K562 (cell line): ENCODE measurements around the gene ZFP57.

ENCODE experiments used
- ESRRB ChIP-seq: fragments of 250-450 bp; sonication (Bioruptor Pico); IDR thresholded peaks from 2 replicates; pipeline ENCODE4 v1.5.0; 2020; ENCODE audit warnings: mild to moderate bottlenecking, moderate library complexity, borderline replicate concordance
- TF ChIP-seq, protein P1 (sequence below), 3 experiments: IDR thresholded peaks in 2 of 3; conservative IDR thresholded peaks in 1 of 3; 2 replicates each; pipeline ENCODE4 v1.5.1; 2011 to 2012; ENCODE audit warnings: low read length in 3 of 3, mild to moderate bottlenecking in 3 of 3, control low read depth in 2 of 3, improper control_type of control experiment in 1 of 3, inconsistent platforms in 1 of 3, low read depth in 1 of 3, mixed read lengths in 1 of 3, moderate library complexity in 1 of 3; ENCODE audit not compliant: insufficient read depth in 2 of 3
- TF ChIP-seq, protein P2 (sequence below): sonication (generic); formaldehyde crosslinking; IDR thresholded peaks from 2 replicates; pipeline ENCODE4 v1.8.0; 2023; ENCODE audit warnings: mild to moderate bottlenecking, missing genetic modification reagents

DNA sequence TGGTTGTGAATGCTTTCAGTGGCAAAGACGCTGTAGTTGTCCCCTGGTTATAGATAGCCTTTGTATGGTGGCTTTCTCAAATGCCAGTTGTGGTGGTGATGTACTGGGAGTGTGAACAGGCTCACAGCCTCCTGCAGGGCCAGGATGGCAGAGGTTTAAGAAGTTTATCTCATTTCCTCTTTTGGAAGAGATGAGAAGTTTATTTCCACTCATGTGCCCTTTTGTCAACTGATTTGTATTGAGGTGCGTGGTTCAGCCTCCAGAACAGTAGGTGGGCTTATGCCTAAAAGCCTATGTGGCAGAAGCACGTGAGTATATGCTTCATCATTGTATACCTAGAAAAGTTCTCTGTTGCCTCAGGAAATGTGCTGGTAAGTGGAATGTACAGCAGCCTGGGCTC is 13.7 kb upstream of the ZFP57 start:
- TF ChIP-seq ESRRB = no peak
- TF ChIP-seq, protein P1, sequence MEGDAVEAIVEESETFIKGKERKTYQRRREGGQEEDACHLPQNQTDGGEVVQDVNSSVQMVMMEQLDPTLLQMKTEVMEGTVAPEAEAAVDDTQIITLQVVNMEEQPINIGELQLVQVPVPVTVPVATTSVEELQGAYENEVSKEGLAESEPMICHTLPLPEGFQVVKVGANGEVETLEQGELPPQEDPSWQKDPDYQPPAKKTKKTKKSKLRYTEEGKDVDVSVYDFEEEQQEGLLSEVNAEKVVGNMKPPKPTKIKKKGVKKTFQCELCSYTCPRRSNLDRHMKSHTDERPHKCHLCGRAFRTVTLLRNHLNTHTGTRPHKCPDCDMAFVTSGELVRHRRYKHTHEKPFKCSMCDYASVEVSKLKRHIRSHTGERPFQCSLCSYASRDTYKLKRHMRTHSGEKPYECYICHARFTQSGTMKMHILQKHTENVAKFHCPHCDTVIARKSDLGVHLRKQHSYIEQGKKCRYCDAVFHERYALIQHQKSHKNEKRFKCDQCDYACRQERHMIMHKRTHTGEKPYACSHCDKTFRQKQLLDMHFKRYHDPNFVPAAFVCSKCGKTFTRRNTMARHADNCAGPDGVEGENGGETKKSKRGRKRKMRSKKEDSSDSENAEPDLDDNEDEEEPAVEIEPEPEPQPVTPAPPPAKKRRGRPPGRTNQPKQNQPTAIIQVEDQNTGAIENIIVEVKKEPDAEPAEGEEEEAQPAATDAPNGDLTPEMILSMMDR (IDR thresholded peaks at IDR 0.05 in 2 of 3, conservative IDR thresholded peaks at IDR 0.05 in 1 of 3; ENCODE audit: insufficient read depth in 2 of 3, low read depth in 1 of 3, low read length in 3 of 3) = no peak
- TF ChIP-seq, protein P2, sequence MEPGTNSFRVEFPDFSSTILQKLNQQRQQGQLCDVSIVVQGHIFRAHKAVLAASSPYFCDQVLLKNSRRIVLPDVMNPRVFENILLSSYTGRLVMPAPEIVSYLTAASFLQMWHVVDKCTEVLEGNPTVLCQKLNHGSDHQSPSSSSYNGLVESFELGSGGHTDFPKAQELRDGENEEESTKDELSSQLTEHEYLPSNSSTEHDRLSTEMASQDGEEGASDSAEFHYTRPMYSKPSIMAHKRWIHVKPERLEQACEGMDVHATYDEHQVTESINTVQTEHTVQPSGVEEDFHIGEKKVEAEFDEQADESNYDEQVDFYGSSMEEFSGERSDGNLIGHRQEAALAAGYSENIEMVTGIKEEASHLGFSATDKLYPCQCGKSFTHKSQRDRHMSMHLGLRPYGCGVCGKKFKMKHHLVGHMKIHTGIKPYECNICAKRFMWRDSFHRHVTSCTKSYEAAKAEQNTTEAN (CRISPR knock-in tag) = no peak
